ENCODE measurements around the gene MRPL37.

Gene MRPL37

GRCh38 chr1:54239631-54240031, 39.7 kb downstream of the MRPL37 start:
- ATAC-seq: no peak
- TF ChIP-seq PATZ1 (CRISPR knock-in tag; IDR thresholded peaks at IDR 0.05; ENCODE audit: borderline replicate concordance): no peak
- TF ChIP-seq ESRRG (CRISPR knock-in tag; IDR thresholded peaks at IDR 0.05): no peak
- TF ChIP-seq ZC3H10 (CRISPR knock-in tag; IDR thresholded peaks at IDR 0.05): no peak
- no peak for TF ChIP-seq RARB (CRISPR knock-in tag; IDR thresholded peaks at IDR 0.05)
- TF ChIP-seq ARNTL (CRISPR knock-in tag; IDR thresholded peaks at IDR 0.05; ENCODE audit: borderline replicate concordance, low read depth): no peak
- TF ChIP-seq ISL1 (CRISPR knock-in tag; IDR thresholded peaks at IDR 0.05): no peak
- TF ChIP-seq CSRNP3 (CRISPR knock-in tag; IDR thresholded peaks at IDR 0.05): no peak
- no peak for TF ChIP-seq ZNF70 (CRISPR knock-in tag; IDR thresholded peaks at IDR 0.05)
- no peak for TF ChIP-seq OSR1 (CRISPR knock-in tag; IDR thresholded peaks at IDR 0.05)

- ATAC-seq: no peak
Measured at GRCh38 chr1:54240741-54241335, 40.9 kb downstream of the MRPL37 start.

GRCh38 chr1:54241364-54241763, 41.4 kb downstream of the MRPL37 start:
- TF ChIP-seq POU6F1 (CRISPR knock-in tag; IDR thresholded peaks at IDR 0.05; ENCODE audit: borderline replicate concordance, low read depth) (no peak), CSRNP3 (CRISPR knock-in tag; IDR thresholded peaks at IDR 0.05) (no peak), ISL1 (CRISPR knock-in tag; IDR thresholded peaks at IDR 0.05) (no peak)
- ATAC-seq: no peak

More at GRCh38 chr1:54240741-54241335, 40.9 kb downstream of the MRPL37 start:
- TF ChIP-seq SNAI2 (CRISPR knock-in tag; IDR thresholded peaks at IDR 0.05) (no peak), POU6F1 (CRISPR knock-in tag; IDR thresholded peaks at IDR 0.05; ENCODE audit: borderline replicate concordance, low read depth) (no peak), ARNTL (CRISPR knock-in tag; IDR thresholded peaks at IDR 0.05; ENCODE audit: borderline replicate concordance, low read depth) (no peak), PPARA (CRISPR knock-in tag; IDR thresholded peaks at IDR 0.05; ENCODE audit: borderline replicate concordance) (no peak), ZNF565 (CRISPR knock-in tag; conservative IDR thresholded peaks at IDR 0.05; ENCODE audit: low read depth) (no peak), CSRNP3 (CRISPR knock-in tag; IDR thresholded peaks at IDR 0.05) (no peak), CSDC2 (CRISPR knock-in tag; IDR thresholded peaks at IDR 0.05) (no peak), ZNF8 (CRISPR knock-in tag; IDR thresholded peaks at IDR 0.05) (no peak)

- TF ChIP-seq CSDC2 (CRISPR knock-in tag; IDR thresholded peaks at IDR 0.05): no peak
- TF ChIP-seq SNAI2 (CRISPR knock-in tag; IDR thresholded peaks at IDR 0.05): no peak
- no peak for TF ChIP-seq BACH2 (CRISPR knock-in tag; IDR thresholded peaks at IDR 0.05; ENCODE audit: borderline replicate concordance)
- TF ChIP-seq ZFP3 (CRISPR knock-in tag; IDR thresholded peaks at IDR 0.05): no peak
- TF ChIP-seq ZNF565 (CRISPR knock-in tag; conservative IDR thresholded peaks at IDR 0.05; ENCODE audit: low read depth): no peak
- TF ChIP-seq POU6F1 (CRISPR knock-in tag; IDR thresholded peaks at IDR 0.05; ENCODE audit: borderline replicate concordance, low read depth): no peak
- no peak for TF ChIP-seq ZFP30 (CRISPR knock-in tag; IDR thresholded peaks at IDR 0.05)
- no peak for ATAC-seq
Measured at GRCh38 chr1:54243022-54243421, 43.1 kb downstream of the MRPL37 start.
